Peyer's patch (tissue), 4 donors: ENCODE data around the gene PPM1L.

ENCODE experiments used
- POLR2A ChIP-seq, 2 donors: fragments of 450-650 bp; IDR thresholded peaks; one replicate each; pipeline ENCODE4 v1.5.1; 2017; ENCODE audit warnings: antibody characterized with exemption in 2 of 2, mild to moderate bottlenecking in 2 of 2, moderate library complexity in 2 of 2
- TF ChIP-seq, protein P1 (sequence below), 6 experiments: fragments of 450-650 bp in 4 of 6; fragments of 200-600 bp in 2 of 6; sonication (generic) in 1 of 6; IDR thresholded peaks; one replicate each; pipeline ENCODE4 v1.5.1; 2017 to 2019; ENCODE audit warnings: antibody characterized with exemption in 6 of 6, mild to moderate bottlenecking in 3 of 6, moderate library complexity in 1 of 6

DNA sequence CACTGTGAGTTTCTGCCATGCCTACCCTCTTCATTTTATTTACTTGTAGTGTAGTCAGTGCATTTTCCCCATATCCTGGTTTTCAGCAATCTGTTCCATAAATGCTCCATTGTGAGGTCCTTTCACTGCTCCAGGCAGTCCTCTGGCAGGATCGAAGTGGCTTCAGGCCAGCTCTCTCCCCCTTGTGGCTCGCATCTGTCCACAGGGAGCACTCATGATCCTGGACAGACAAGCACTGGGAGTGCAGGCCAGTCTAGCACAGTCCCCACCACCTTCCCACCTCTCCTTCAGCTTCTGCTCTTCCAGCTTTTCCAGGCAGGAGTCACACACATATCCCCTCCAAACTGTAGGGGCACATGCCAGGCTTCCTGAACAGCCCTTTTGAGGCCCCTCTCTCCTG lies 173.6 kb downstream of the PPM1L start:
- TF ChIP-seq, protein P1, sequence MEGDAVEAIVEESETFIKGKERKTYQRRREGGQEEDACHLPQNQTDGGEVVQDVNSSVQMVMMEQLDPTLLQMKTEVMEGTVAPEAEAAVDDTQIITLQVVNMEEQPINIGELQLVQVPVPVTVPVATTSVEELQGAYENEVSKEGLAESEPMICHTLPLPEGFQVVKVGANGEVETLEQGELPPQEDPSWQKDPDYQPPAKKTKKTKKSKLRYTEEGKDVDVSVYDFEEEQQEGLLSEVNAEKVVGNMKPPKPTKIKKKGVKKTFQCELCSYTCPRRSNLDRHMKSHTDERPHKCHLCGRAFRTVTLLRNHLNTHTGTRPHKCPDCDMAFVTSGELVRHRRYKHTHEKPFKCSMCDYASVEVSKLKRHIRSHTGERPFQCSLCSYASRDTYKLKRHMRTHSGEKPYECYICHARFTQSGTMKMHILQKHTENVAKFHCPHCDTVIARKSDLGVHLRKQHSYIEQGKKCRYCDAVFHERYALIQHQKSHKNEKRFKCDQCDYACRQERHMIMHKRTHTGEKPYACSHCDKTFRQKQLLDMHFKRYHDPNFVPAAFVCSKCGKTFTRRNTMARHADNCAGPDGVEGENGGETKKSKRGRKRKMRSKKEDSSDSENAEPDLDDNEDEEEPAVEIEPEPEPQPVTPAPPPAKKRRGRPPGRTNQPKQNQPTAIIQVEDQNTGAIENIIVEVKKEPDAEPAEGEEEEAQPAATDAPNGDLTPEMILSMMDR (IDR thresholded peaks at IDR 0.05), result no peak
- TF ChIP-seq POLR2A (IDR thresholded peaks at IDR 0.05), result no peak
